Measurements from ENCODE around the gene RFX1. TPM values are rescaled to one million over a fixed set of nuclear protein-coding genes. Genes with fewer than 3 reads are reported as not detected.

Gene RFX1
- total and polyA plus RNA-seq, 8 donors = 5.5 to 55.6 (median 7.6) TPM

DNA sequence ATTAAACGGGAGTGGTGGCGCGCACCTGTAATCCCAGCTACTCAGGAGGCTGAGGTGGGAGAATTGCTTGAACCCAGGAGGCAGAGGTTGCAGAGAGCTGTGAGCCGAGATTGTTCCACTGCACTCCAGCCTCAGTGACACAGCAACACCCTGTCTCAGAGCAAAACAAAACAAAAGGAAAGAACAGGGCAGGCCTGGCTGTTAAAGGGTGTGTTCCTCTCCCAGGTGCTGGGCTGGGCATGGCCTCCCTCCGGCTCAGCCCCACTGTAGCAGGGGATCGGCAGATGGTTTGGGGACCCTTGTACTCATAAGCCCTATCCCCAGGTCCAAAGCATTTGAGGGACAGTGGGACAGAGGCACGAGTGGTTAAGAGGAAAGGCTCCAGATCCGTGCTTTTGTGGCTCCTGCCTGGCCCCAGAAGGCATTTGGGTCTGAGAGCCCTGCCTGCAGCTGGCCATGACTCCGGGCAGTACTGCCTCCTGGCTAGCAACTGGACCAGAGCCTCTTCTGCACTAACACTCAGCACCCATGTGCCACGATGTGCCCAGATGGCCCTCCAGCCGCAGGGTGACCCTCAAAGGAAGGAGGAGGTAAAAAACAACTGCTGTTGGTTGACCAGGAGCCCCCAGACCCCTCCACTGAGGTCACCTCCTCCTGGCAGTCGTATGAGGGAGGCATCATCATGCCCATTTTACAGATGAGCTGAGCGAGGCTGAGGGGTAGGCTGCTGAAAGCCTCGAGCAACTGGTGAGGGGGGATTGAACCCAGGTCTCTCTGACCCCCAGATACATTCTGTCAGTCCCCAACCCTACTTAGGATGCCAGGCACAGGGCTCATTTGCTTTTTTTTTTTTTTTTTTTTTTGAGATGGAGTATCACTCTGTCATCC is 10.0 kb downstream of the RFX1 start:
- TF ChIP-seq, protein P1, sequence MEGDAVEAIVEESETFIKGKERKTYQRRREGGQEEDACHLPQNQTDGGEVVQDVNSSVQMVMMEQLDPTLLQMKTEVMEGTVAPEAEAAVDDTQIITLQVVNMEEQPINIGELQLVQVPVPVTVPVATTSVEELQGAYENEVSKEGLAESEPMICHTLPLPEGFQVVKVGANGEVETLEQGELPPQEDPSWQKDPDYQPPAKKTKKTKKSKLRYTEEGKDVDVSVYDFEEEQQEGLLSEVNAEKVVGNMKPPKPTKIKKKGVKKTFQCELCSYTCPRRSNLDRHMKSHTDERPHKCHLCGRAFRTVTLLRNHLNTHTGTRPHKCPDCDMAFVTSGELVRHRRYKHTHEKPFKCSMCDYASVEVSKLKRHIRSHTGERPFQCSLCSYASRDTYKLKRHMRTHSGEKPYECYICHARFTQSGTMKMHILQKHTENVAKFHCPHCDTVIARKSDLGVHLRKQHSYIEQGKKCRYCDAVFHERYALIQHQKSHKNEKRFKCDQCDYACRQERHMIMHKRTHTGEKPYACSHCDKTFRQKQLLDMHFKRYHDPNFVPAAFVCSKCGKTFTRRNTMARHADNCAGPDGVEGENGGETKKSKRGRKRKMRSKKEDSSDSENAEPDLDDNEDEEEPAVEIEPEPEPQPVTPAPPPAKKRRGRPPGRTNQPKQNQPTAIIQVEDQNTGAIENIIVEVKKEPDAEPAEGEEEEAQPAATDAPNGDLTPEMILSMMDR (IDR thresholded peaks at IDR 0.05) = no peak
- Histone ChIP-seq H3K27ac (peak overlapping the region; percentile 59 to 83 (median 76)), H3K36me3 (peaks cover 0 to under 1% (median 0%) of the 10 kb centered on the region in 3 donors), H3K27me3 (no peaks in the 10 kb centered on the region), H3K9me3 (no peaks in the 10 kb centered on the region), H3K4me1 (peaks cover 0 to 9% (median 0%) of the 10 kb centered on the region in 3 donors), H3K4me3 (no peak overlapping the region)
- intact Hi-C loops (cut with DNase I) = no loop called here
- peak in 1 of 4 donors; percentile 7 for ATAC-seq
- 77 to 78% methylated on average over 12 to 14 of the region's 14 CpGs for WGBS, 2 donors
- FAIRE-seq = no peak
- peak in 2 of 6 donors; percentile 25 to 29 for DNase-seq

DNA sequence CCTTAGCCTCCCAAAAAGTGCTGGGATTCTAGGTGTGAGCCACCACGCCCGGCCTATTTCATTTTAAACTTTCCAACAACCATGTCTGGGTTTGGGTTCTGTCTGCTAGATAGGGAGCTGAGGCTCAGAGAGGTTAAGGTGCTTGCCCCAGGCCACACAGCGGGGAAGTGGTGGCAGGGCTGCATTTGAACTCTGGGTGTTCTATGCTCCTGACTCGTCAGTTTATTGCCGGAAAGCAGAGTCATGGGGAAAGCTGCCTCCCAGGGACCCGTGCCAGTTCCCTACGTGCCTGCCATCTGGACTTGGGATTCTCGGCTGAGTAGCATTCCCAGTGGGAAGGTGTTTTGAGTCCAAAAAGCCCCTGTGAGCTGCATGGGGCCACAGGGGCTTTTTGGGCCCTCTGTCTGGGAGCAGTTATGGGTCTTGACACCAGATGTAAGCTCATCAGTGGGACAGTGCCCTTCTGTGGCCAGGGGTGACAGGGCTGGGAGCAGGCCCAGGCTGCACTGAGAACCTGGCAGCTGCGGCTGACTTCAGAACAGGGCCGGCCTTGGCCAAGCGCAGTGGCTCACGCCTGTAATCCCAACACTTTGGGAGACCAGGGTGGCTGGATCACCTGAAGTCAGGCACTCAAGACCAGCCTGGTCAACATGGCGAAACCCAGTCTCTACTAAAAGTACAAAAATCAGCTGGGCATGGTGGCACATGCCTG is 10.9 kb downstream of the RFX1 start:
- H3K4me1 ChIP-seq = peaks cover 0 to 9% (median 0%) of the 10 kb centered on the region in 3 donors
- intact Hi-C loops (cut with DNase I) = no loop called here
- DNase-seq (peak; percentile 80 to 92 (median 85)), ATAC-seq (peak; percentile 94 to 97 (median 96)), FAIRE-seq (no peak)
- no peaks in the 10 kb centered on the region for H3K27me3 ChIP-seq
- no peak overlapping the region for H3K4me3 ChIP-seq
- TF ChIP-seq, protein P1 (IDR thresholded peaks at IDR 0.05) = no peak
- peak overlapping the region; percentile 59 to 83 (median 76) for H3K27ac ChIP-seq
- 51 to 54% methylated on average over 13 of the region's 13 CpGs for WGBS, 2 donors
- H3K9me3 ChIP-seq = no peaks in the 10 kb centered on the region
- H3K36me3 ChIP-seq = peaks cover 0 to 5% (median 0%) of the 10 kb centered on the region in 3 donors

DNA sequence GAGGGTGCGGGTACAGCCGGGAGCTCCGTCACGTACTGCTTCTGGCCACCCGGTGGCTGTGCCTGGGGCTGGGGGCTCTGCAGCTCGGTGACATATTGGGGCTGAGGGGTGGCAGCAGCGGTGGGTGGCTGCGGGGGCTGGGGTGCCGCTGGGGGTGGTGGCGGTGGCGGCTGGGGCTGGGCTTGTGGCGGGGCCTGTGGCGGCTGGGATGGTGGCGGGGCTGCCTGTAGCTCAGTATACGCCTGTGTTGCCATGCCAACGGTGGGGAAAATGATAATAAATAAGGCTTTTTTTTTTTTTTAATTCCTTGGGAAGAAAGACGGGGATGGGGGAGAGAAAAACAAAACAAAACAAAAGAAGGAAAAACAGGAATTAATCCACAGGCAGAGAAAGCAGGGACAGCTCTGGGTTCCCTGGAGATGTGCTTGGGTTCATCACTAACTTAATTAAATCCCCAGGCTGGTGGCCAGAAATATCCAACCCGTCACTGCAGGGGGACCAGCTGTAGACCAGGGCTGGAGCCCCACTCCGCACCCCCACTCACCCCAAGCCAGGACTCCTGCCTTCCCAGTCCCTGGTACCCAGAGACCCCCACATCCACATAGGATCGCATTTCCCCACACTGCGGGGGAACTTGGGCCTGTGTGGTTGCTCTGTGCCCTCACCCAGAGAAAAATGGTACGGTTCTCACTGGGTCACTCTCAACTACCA is 12.4 kb downstream of the RFX1 start:
- H3K4me1 ChIP-seq = peaks cover 0 to 9% (median 0%) of the 10 kb centered on the region in 3 donors
- no peaks in the 10 kb centered on the region for H3K9me3 ChIP-seq
- no peak overlapping the region for H3K4me3 ChIP-seq
- TF ChIP-seq, protein P1 (IDR thresholded peaks at IDR 0.05) = no peak
- no peak for FAIRE-seq
- H3K27ac ChIP-seq = no peak overlapping the region
- DNase-seq = no peak
- peaks cover 0 to 5% (median 0%) of the 10 kb centered on the region in 3 donors for H3K36me3 ChIP-seq
- intact Hi-C loops (cut with DNase I) = no loop called here
- 90 to 91% methylated on average over 19 to 22 of the region's 22 CpGs for WGBS, 2 donors
- H3K27me3 ChIP-seq = no peaks in the 10 kb centered on the region
- ATAC-seq = no peak

DNA sequence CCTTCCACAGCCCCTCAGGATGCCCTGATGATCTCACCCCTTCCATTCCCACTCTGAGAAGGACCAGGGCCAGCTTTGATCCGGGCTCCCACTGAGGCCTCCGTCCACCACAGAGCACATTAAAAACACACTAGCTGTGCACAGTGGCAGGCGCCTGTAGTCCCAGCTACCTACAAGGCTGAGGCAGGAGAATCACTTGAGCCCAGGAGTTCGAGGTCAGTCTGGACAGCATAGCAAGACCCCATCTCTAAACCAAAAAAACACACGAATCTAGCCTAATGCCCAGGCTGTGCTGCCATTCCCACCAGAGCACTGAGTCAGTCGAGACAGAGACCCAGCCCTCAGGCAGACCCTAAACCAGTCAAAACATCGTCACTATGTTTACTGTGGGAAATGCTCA is 14.1 kb downstream of the RFX1 start:
- Histone ChIP-seq H3K27ac (no peak overlapping the region), H3K9me3 (no peaks in the 10 kb centered on the region), H3K36me3 (peaks cover 0 to 5% (median 0%) of the 10 kb centered on the region in 3 donors), H3K4me3 (no peak overlapping the region), H3K4me1 (peaks cover 0 to 5% (median 0%) of the 10 kb centered on the region in 3 donors), H3K27me3 (no peaks in the 10 kb centered on the region)
- FAIRE-seq = no peak
- WGBS, 2 donors = 90 to 96% methylated on average over 7 of the region's 7 CpGs
- intact Hi-C loops (cut with DNase I) = no loop called here
- TF ChIP-seq, protein P1 (IDR thresholded peaks at IDR 0.05) = no peak
- no peak for ATAC-seq
- DNase-seq = no peak
